K562 (cell line): ENCODE results near the gene SLC20A1. TPM values are rescaled to one million over a fixed set of nuclear protein-coding genes. Genes with fewer than 3 reads are reported as not detected.

Experiments
- CEBPZ ChIP-seq: fragments of 150-350 bp; IDR thresholded peaks from 2 replicates; pipeline ENCODE4 v1.6.1; 2014; ENCODE audit warnings: low read depth, mild to moderate bottlenecking, low read length, borderline replicate concordance
- CHD4 ChIP-seq: fragments of 200-600 bp; sonication (generic); IDR thresholded peaks from 3 replicates; pipeline ENCODE4 v1.6.1; 2012; ENCODE audit warnings: low read depth, mild to moderate bottlenecking, mixed read lengths, low read length, inconsistent platforms; ENCODE audit not compliant: insufficient read depth, insufficient replicate concordance, poor library complexity, severe bottlenecking
- CREB3L1 ChIP-seq: fragments of 450-650 bp; IDR thresholded peaks from 2 replicates; pipeline ENCODE4 v1.6.1; 2014; ENCODE audit warnings: low read depth, mild to moderate bottlenecking, moderate library complexity, borderline replicate concordance
- CREM ChIP-seq: IDR thresholded peaks from 2 replicates; pipeline ENCODE4 v1.6.1; 2014; ENCODE audit warnings: antibody characterized with exemption, low read depth
- NCOA6 ChIP-seq: fragments of 450-650 bp; IDR thresholded peaks from 2 replicates; pipeline ENCODE4 v1.6.1; 2017; ENCODE audit warnings: mild to moderate bottlenecking
- NFE2L1 ChIP-seq: fragments of 450-650 bp; IDR thresholded peaks from 2 replicates; pipeline ENCODE4 v1.6.1; 2016; ENCODE audit warnings: missing genetic modification characterization, low read depth, mild to moderate bottlenecking, missing compliant biosample characterization, moderate library complexity, borderline replicate concordance
- POLR2A ChIP-seq: fragments of 450-650 bp; conservative IDR thresholded peaks from 2 replicates; pipeline ENCODE4 v1.6.1; 2016
- RBM34 ChIP-seq: fragments of 200-400 bp; formaldehyde crosslinking; IDR thresholded peaks from 2 replicates; pipeline ENCODE4 v1.6.1; 2018; ENCODE audit warnings: low read length, borderline replicate concordance; ENCODE audit not compliant: insufficient read depth
- SIX5 ChIP-seq, 2 experiments: IDR thresholded peaks; 2 replicates each; pipeline ENCODE4 v1.6.1; 2011; ENCODE audit warnings: low read length in 2 of 2, borderline replicate concordance in 1 of 2, low read depth in 1 of 2, mild to moderate bottlenecking in 1 of 2, moderate library complexity in 1 of 2; ENCODE audit not compliant: insufficient read depth in 1 of 2
- polyA plus RNA-seq, 8 experiments: library from polyadenylated mRNA; depleted of rRNA in 4 of 8; stranded (reverse) in 5 of 8; unstranded in 3 of 8; fragments of >200 nt; fragmentation: Nextera tagmentation in 2 of 8; fragmentation: Illumina TruSeq in 1 of 8; extraction: Ambion mirVana in 2 of 8; extraction: Trizol in 1 of 8; gene quantifications; 2 replicates each; pipeline versions ENCODE4 v1.2.1 to v1.2.3, GENCODE V29; 2011 to 2014; ENCODE audit warnings: inconsistent platforms in 1 of 8, missing spikeins in 1 of 8
- total RNA-seq, 7 experiments: library from RNA; depleted of rRNA in 6 of 7; stranded (reverse); fragments of >200 nt in 6 of 7; fragmentation: Illumina TruSeq in 2 of 7; extraction: Trizol in 2 of 7; gene quantifications; 2 replicates each; pipeline versions ENCODE4 v1.2.1 to v1.2.3, GENCODE V29; 2011 to 2021; ENCODE audit warnings: low replicate concordance in 1 of 7
- TF ChIP-seq, protein P1 (sequence below): sonication (generic); IDR thresholded peaks from 2 replicates; pipeline ENCODE4 v1.6.1; 2016
- TF ChIP-seq, protein P2 (sequence below): fragments of 250-450 bp; sonication (Bioruptor Pico); IDR thresholded peaks from 2 replicates; pipeline ENCODE4 v1.4.0; 2020

Gene SLC20A1
- total and polyA plus RNA-seq, 9 of the 15 experiments (the other 6 are each of a cell fraction or from before 2014, with no cell fraction given): 53.8 to 150 (median 74.7) TPM

GRCh38 chr2:112686348-112687217 lies 40.8 kb downstream of the SLC20A1 start (continued):
- 0 out of 2 replicates have a peak, but pooled peaks have one; percentile 14 for TF ChIP-seq CREB3L1
- TF ChIP-seq, protein P1, sequence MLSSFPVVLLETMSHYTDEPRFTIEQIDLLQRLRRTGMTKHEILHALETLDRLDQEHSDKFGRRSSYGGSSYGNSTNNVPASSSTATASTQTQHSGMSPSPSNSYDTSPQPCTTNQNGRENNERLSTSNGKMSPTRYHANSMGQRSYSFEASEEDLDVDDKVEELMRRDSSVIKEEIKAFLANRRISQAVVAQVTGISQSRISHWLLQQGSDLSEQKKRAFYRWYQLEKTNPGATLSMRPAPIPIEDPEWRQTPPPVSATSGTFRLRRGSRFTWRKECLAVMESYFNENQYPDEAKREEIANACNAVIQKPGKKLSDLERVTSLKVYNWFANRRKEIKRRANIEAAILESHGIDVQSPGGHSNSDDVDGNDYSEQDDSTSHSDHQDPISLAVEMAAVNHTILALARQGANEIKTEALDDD: peak; percentile 71; the same call in 1 of the 2 replicates
- no peak for TF ChIP-seq CHD4
- TF ChIP-seq POLR2A: peak; percentile 70
- TF ChIP-seq, protein P2, sequence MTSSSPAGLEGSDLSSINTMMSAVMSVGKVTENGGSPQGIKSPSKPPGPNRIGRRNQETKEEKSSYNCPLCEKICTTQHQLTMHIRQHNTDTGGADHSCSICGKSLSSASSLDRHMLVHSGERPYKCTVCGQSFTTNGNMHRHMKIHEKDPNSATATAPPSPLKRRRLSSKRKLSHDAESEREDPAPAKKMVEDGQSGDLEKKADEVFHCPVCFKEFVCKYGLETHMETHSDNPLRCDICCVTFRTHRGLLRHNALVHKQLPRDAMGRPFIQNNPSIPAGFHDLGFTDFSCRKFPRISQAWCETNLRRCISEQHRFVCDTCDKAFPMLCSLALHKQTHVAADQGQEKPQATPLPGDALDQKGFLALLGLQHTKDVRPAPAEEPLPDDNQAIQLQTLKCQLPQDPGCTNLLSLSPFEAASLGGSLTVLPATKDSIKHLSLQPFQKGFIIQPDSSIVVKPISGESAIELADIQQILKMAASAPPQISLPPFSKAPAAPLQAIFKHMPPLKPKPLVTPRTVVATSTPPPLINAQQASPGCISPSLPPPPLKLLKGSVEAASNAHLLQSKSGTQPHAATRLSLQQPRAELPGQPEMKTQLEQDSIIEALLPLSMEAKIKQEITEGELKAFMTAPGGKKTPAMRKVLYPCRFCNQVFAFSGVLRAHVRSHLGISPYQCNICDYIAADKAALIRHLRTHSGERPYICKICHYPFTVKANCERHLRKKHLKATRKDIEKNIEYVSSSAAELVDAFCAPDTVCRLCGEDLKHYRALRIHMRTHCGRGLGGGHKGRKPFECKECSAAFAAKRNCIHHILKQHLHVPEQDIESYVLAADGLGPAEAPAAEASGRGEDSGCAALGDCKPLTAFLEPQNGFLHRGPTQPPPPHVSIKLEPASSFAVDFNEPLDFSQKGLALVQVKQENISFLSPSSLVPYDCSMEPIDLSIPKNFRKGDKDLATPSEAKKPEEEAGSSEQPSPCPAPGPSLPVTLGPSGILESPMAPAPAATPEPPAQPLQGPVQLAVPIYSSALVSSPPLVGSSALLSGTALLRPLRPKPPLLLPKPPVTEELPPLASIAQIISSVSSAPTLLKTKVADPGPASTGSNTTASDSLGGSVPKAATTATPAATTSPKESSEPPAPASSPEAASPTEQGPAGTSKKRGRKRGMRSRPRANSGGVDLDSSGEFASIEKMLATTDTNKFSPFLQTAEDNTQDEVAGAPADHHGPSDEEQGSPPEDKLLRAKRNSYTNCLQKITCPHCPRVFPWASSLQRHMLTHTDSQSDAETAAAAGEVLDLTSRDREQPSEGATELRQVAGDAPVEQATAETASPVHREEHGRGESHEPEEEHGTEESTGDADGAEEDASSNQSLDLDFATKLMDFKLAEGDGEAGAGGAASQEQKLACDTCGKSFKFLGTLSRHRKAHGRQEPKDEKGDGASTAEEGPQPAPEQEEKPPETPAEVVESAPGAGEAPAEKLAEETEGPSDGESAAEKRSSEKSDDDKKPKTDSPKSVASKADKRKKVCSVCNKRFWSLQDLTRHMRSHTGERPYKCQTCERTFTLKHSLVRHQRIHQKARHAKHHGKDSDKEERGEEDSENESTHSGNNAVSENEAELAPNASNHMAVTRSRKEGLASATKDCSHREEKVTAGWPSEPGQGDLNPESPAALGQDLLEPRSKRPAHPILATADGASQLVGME: 0 out of 2 replicates have a peak, but pooled peaks have one; percentile 70
- no peak for TF ChIP-seq CEBPZ
- peak; percentile 80 for TF ChIP-seq CREM
- no peak for TF ChIP-seq RBM34
- TF ChIP-seq SIX5 (IDR thresholded peaks at IDR 0.05; ENCODE audit: borderline replicate concordance in 1 of 2, insufficient read depth in 1 of 2, low read depth in 1 of 2, low read length in 2 of 2): no peak
- no peak for TF ChIP-seq NCOA6
- TF ChIP-seq NFE2L1 (tag): no peak
